ENCODE results near the gene RABGAP1. TPM values are rescaled to one million over a fixed set of nuclear protein-coding genes. Genes with fewer than 3 reads are reported as not detected.

The RABGAP1 gene
- total and polyA plus RNA-seq, 4 donors, result 30.8 to 100 (median 69.7) TPM

GRCh38 chr9:123091459-123091858 is 150.6 kb downstream of the RABGAP1 start:
- WGBS, 2 donors, result 82 to 85% methylated on average over 2 of the region's 2 CpGs
- H3K27ac ChIP-seq (ENCODE audit: low read depth in 1 of 2, low read length in 2 of 2), result no peak overlapping the region
- no peak for DNase-seq
- no peaks in the 10 kb centered on the region for H3K9me3 ChIP-seq (ENCODE audit: control insufficient read depth, low read length)
- no peaks in the 10 kb centered on the region for H3K27me3 ChIP-seq (ENCODE audit: control insufficient read depth in 1 of 2, insufficient read depth in 2 of 2, low read length in 1 of 2)
- peaks cover 9 to 13% of the 10 kb centered on the region in 2 donors for H3K36me3 ChIP-seq (ENCODE audit: control insufficient read depth in 1 of 2, insufficient read depth in 2 of 2, low read length in 1 of 2)
- peaks cover 0 to 2% of the 10 kb centered on the region in 2 donors for H3K4me1 ChIP-seq (ENCODE audit: control insufficient read depth in 1 of 2, insufficient read depth in 2 of 2, low read length in 2 of 2)
- intact Hi-C loops (cut with DNase I), result no loop called here
- no peak overlapping the region for H3K4me3 ChIP-seq (ENCODE audit: low read length in 2 of 2)
- ATAC-seq (ENCODE audit: low FRiP score), result no peak

DNA sequence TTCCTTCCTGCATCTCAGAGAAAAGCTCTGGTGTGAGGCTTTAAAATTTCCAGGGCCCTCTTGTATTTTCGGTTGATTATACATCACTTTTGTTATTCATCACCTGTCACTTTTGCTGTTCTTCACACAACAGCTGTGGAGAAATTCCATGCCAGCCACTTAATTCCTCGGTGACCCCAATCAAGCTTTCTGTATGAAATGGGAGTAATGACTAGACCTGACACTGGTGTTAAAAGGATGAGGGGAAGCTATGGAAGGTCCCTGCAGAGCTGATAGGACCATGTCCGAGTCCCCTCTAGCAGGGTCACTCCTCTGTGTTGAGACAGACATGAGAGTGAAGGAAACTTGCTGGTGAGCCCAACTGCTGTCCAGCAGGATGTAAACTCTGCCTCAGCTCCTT is 152.3 kb downstream of the RABGAP1 start:
- H3K27me3 ChIP-seq (ENCODE audit: control insufficient read depth in 1 of 2, insufficient read depth in 2 of 2, low read length in 1 of 2), result no peaks in the 10 kb centered on the region
- H3K36me3 ChIP-seq (ENCODE audit: control insufficient read depth in 1 of 2, insufficient read depth in 2 of 2, low read length in 1 of 2), result peaks cover 14 to 16% of the 10 kb centered on the region in 2 donors
- H3K4me1 ChIP-seq (ENCODE audit: control insufficient read depth in 1 of 2, insufficient read depth in 2 of 2, low read length in 2 of 2), result peaks cover 0 to 2% of the 10 kb centered on the region in 2 donors
- 48 to 66% methylated on average over 3 of the region's 3 CpGs for WGBS, 2 donors
- no peak overlapping the region for H3K4me3 ChIP-seq (ENCODE audit: low read length in 2 of 2)
- H3K27ac ChIP-seq (ENCODE audit: low read depth in 1 of 2, low read length in 2 of 2), result no peak overlapping the region
- H3K9me3 ChIP-seq (ENCODE audit: control insufficient read depth, low read length), result no peaks in the 10 kb centered on the region
- ATAC-seq (ENCODE audit: low FRiP score), result no peak
- intact Hi-C loops (cut with DNase I), result no loop called here
- no peak for DNase-seq

DNA sequence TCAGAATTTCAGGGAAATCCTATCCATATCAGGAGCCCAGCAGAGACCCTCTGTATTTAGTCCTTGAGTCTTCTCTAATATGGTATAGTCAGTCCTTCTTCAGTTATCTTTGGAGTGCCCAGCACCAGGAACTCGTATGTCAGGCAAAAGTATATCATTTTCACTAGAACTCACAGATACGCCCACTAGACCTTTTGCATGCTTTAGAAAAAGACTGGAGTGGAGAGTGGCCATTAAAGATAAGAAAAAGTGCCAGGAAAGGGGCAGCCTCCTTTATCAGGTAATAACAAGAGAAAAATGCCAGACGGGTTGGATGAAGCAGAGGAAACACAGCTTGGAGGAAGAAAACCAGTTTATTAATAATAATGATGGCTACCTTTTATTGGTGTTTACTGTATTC is 156.2 kb downstream of the RABGAP1 start:
- Histone ChIP-seq H3K27me3 (ENCODE audit: control insufficient read depth in 1 of 2, insufficient read depth in 2 of 2, low read length in 1 of 2) (no peaks in the 10 kb centered on the region), H3K4me3 (ENCODE audit: low read length in 2 of 2) (no peak overlapping the region), H3K36me3 (ENCODE audit: control insufficient read depth in 1 of 2, insufficient read depth in 2 of 2, low read length in 1 of 2) (peaks cover 13 to 19% of the 10 kb centered on the region in 2 donors), H3K27ac (ENCODE audit: low read depth in 1 of 2, low read length in 2 of 2) (no peak overlapping the region), H3K4me1 (ENCODE audit: control insufficient read depth in 1 of 2, insufficient read depth in 2 of 2, low read length in 2 of 2) (no peaks in the 10 kb centered on the region), H3K9me3 (ENCODE audit: control insufficient read depth, low read length) (no peaks in the 10 kb centered on the region)
- ATAC-seq (ENCODE audit: low FRiP score), result no peak
- intact Hi-C loops (cut with DNase I), result no loop called here
- WGBS, 2 donors, result 41 to 62% methylated on average over 3 of the region's 3 CpGs
- no peak for DNase-seq

- WGBS, 2 donors, result 92% methylated on average over 3 of the region's 3 CpGs
Measured at GRCh38 chr9:123097430-123098095, 156.7 kb downstream of the RABGAP1 start.

DNA sequence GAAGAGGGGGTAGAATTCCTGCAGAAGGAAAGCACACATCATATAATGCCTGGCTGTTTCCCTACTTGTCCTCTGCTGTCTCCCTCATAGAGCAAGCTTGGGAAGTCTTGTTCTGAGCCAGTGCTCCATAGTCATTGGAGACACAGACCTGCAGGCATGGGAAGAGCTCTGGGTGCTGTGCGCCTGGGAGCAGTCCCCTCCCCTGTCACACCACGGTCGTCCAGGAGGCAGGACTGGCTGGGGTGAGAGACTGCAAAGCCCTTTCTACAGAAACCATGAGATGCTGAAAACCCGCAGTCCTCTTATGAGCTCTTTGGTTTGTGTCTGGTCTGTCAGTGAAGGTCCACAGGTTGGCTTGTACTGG is 157.3 kb downstream of the RABGAP1 start:
- DNase-seq (no peak), ATAC-seq (ENCODE audit: low FRiP score) (no peak)
- H3K36me3 ChIP-seq (ENCODE audit: control insufficient read depth in 1 of 2, insufficient read depth in 2 of 2, low read length in 1 of 2), result peaks cover 13 to 21% of the 10 kb centered on the region in 2 donors
- no peaks in the 10 kb centered on the region for H3K4me1 ChIP-seq (ENCODE audit: control insufficient read depth in 1 of 2, insufficient read depth in 2 of 2, low read length in 2 of 2)
- no peaks in the 10 kb centered on the region for H3K9me3 ChIP-seq (ENCODE audit: control insufficient read depth, low read length)
- H3K27ac ChIP-seq (ENCODE audit: low read depth in 1 of 2, low read length in 2 of 2), result no peak overlapping the region
- H3K27me3 ChIP-seq (ENCODE audit: control insufficient read depth in 1 of 2, insufficient read depth in 2 of 2, low read length in 1 of 2), result no peaks in the 10 kb centered on the region
- intact Hi-C loops (cut with DNase I), result no loop called here
- WGBS, 2 donors, result 60 to 64% methylated on average over 4 of the region's 4 CpGs
- H3K4me3 ChIP-seq (ENCODE audit: low read length in 2 of 2), result no peak overlapping the region

More at GRCh38 chr9:123097430-123098095, 156.7 kb downstream of the RABGAP1 start:
- Histone ChIP-seq H3K27ac (ENCODE audit: low read depth in 1 of 2, low read length in 2 of 2) (no peak overlapping the region), H3K36me3 (ENCODE audit: control insufficient read depth in 1 of 2, insufficient read depth in 2 of 2, low read length in 1 of 2) (peaks cover 13 to 21% of the 10 kb centered on the region in 2 donors), H3K4me1 (ENCODE audit: control insufficient read depth in 1 of 2, insufficient read depth in 2 of 2, low read length in 2 of 2) (no peaks in the 10 kb centered on the region), H3K4me3 (ENCODE audit: low read length in 2 of 2) (no peak overlapping the region), H3K9me3 (ENCODE audit: control insufficient read depth, low read length) (no peaks in the 10 kb centered on the region), H3K27me3 (ENCODE audit: control insufficient read depth in 1 of 2, insufficient read depth in 2 of 2, low read length in 1 of 2) (no peaks in the 10 kb centered on the region)
- DNase-seq (no peak), ATAC-seq (ENCODE audit: low FRiP score) (no peak)
- intact Hi-C loops (cut with DNase I), result no loop called here

- ATAC-seq (ENCODE audit: low FRiP score) (no peak), DNase-seq (no peak)
- H3K4me3 ChIP-seq (ENCODE audit: low read length in 2 of 2), result no peak overlapping the region
- H3K27ac ChIP-seq (ENCODE audit: low read depth in 1 of 2, low read length in 2 of 2), result no peak overlapping the region
- WGBS, 2 donors, result 72 to 79% methylated on average over 6 of the region's 6 CpGs
- no peaks in the 10 kb centered on the region for H3K9me3 ChIP-seq (ENCODE audit: control insufficient read depth, low read length)
- intact Hi-C loops (cut with DNase I), result no loop called here
- peaks cover 13 to 19% of the 10 kb centered on the region in 2 donors for H3K36me3 ChIP-seq (ENCODE audit: control insufficient read depth in 1 of 2, insufficient read depth in 2 of 2, low read length in 1 of 2)
- no peaks in the 10 kb centered on the region for H3K4me1 ChIP-seq (ENCODE audit: control insufficient read depth in 1 of 2, insufficient read depth in 2 of 2, low read length in 2 of 2)
- H3K27me3 ChIP-seq (ENCODE audit: control insufficient read depth in 1 of 2, insufficient read depth in 2 of 2, low read length in 1 of 2), result no peaks in the 10 kb centered on the region
Measured at GRCh38 chr9:123099042-123099441, 158.2 kb downstream of the RABGAP1 start.

- H3K36me3 ChIP-seq (ENCODE audit: control insufficient read depth in 1 of 2, insufficient read depth in 2 of 2, low read length in 1 of 2), result peaks cover 13 to 19% of the 10 kb centered on the region in 2 donors
- WGBS, 2 donors, result 92 to 94% methylated on average over 3 of the region's 3 CpGs
- intact Hi-C loops (cut with DNase I), result no loop called here
- H3K27ac ChIP-seq (ENCODE audit: low read depth in 1 of 2, low read length in 2 of 2), result no peak overlapping the region
- no peaks in the 10 kb centered on the region for H3K9me3 ChIP-seq (ENCODE audit: control insufficient read depth, low read length)
- DNase-seq, result no peak
- no peaks in the 10 kb centered on the region for H3K4me1 ChIP-seq (ENCODE audit: control insufficient read depth in 1 of 2, insufficient read depth in 2 of 2, low read length in 2 of 2)
- no peak overlapping the region for H3K4me3 ChIP-seq (ENCODE audit: low read length in 2 of 2)
- H3K27me3 ChIP-seq (ENCODE audit: control insufficient read depth in 1 of 2, insufficient read depth in 2 of 2, low read length in 1 of 2), result no peaks in the 10 kb centered on the region
- ATAC-seq (ENCODE audit: low FRiP score), result no peak
Measured at GRCh38 chr9:123099548-123099947, 158.7 kb downstream of the RABGAP1 start.

GRCh38 chr9:123102375-123103113 is 161.7 kb downstream of the RABGAP1 start:
- peak overlapping the region in 1 of 2 donors; percentile 14 for H3K27ac ChIP-seq (ENCODE audit: low read depth in 1 of 2, low read length in 2 of 2)
- H3K36me3 ChIP-seq (ENCODE audit: control insufficient read depth in 1 of 2, insufficient read depth in 2 of 2, low read length in 1 of 2), result peaks cover 11 to 21% of the 10 kb centered on the region in 2 donors
- H3K4me1 ChIP-seq (ENCODE audit: control insufficient read depth in 1 of 2, insufficient read depth in 2 of 2, low read length in 2 of 2), result no peaks in the 10 kb centered on the region
- WGBS, 2 donors, result 47 to 54% methylated on average over 3 of the region's 3 CpGs
- no peaks in the 10 kb centered on the region for H3K9me3 ChIP-seq (ENCODE audit: control insufficient read depth, low read length)
- no peaks in the 10 kb centered on the region for H3K27me3 ChIP-seq (ENCODE audit: control insufficient read depth in 1 of 2, insufficient read depth in 2 of 2, low read length in 1 of 2)
- intact Hi-C loops (cut with DNase I), result no loop called here
- ATAC-seq (ENCODE audit: low FRiP score) (peak; percentile 23), DNase-seq (no peak)
- H3K4me3 ChIP-seq (ENCODE audit: low read length in 2 of 2), result no peak overlapping the region

DNA sequence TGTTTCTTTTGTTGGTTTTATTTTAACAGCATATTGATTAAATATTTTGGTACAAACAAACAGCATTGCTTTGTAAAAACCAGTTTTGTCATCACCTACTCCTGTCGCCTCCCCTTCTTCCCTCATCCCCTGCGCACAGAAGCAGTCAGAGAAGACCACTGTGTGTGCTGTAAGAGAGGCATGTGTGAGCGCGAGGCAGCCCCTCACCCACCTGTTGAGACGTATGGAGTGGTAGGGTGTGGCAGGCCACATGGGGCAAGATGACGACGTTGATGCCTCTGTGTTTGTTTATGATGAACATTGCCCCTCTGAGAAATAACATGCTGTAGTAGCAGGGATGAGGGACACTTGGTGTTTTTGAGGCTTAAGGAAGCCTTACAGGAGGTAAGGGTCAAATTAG is 164.0 kb downstream of the RABGAP1 start:
- Histone ChIP-seq H3K4me3 (ENCODE audit: low read length in 2 of 2) (no peak overlapping the region), H3K4me1 (ENCODE audit: control insufficient read depth in 1 of 2, insufficient read depth in 2 of 2, low read length in 2 of 2) (no peaks in the 10 kb centered on the region), H3K36me3 (ENCODE audit: control insufficient read depth in 1 of 2, insufficient read depth in 2 of 2, low read length in 1 of 2) (peaks cover 3 to 17% of the 10 kb centered on the region in 2 donors), H3K9me3 (ENCODE audit: control insufficient read depth, low read length) (no peaks in the 10 kb centered on the region), H3K27ac (ENCODE audit: low read depth in 1 of 2, low read length in 2 of 2) (no peak overlapping the region), H3K27me3 (ENCODE audit: control insufficient read depth in 1 of 2, insufficient read depth in 2 of 2, low read length in 1 of 2) (no peaks in the 10 kb centered on the region)
- ATAC-seq (ENCODE audit: low FRiP score) (no peak), DNase-seq (no peak)
- intact Hi-C loops (cut with DNase I), result no loop called here
- WGBS, 2 donors, result 72 to 75% methylated on average over 7 of the region's 7 CpGs
